ENCODE measurements around the gene KCNK5. TPM values are rescaled to one million over a fixed set of nuclear protein-coding genes. Genes with fewer than 3 reads are reported as not detected.

KCNK5 gene
- total RNA-seq, 1 donor from 2014 or later = 2.6 TPM

GRCh38 chr6:39263303-39264037, 34.2 kb upstream of the KCNK5 start:
- no peak overlapping the region for H3K4me3 ChIP-seq
- H3K27ac ChIP-seq = no peak overlapping the region
- H3K9me3 ChIP-seq = no peaks in the 10 kb centered on the region
- no peaks in the 10 kb centered on the region for H3K36me3 ChIP-seq
- intact Hi-C loops (cut with DNase I) = no loop called here
- no peaks in the 10 kb centered on the region for H3K4me1 ChIP-seq
- H3K27me3 ChIP-seq = no peaks in the 10 kb centered on the region
- no peak for TF ChIP-seq CTCF (IDR thresholded peaks at IDR 0.05)
- DNase-seq (ENCODE audit: low spot score in 2 of 2) = no peak

- no peaks in the 10 kb centered on the region for H3K9me3 ChIP-seq
- no peaks in the 10 kb centered on the region for H3K27me3 ChIP-seq
- DNase-seq (ENCODE audit: low spot score in 2 of 2) = no peak
- no peak overlapping the region for H3K4me3 ChIP-seq
- TF ChIP-seq CTCF (IDR thresholded peaks at IDR 0.05) = no peak
- no peak overlapping the region for H3K27ac ChIP-seq
- no peaks in the 10 kb centered on the region for H3K36me3 ChIP-seq
- H3K4me1 ChIP-seq = no peaks in the 10 kb centered on the region
- intact Hi-C loops (cut with DNase I) = no loop called here
Measured at GRCh38 chr6:39261751-39262150, 32.5 kb upstream of the KCNK5 start.

- Histone ChIP-seq H3K4me1 (no peaks in the 10 kb centered on the region), H3K4me3 (no peak overlapping the region), H3K27ac (no peak overlapping the region), H3K36me3 (no peaks in the 10 kb centered on the region), H3K27me3 (no peaks in the 10 kb centered on the region), H3K9me3 (no peaks in the 10 kb centered on the region)
- no peak for TF ChIP-seq CTCF (IDR thresholded peaks at IDR 0.05)
- DNase-seq (ENCODE audit: low spot score in 2 of 2) = no peak
- intact Hi-C loops (cut with DNase I) = no loop called here
Measured at GRCh38 chr6:39260953-39261352, 31.7 kb upstream of the KCNK5 start.

- H3K9me3 ChIP-seq = no peaks in the 10 kb centered on the region
- no peaks in the 10 kb centered on the region for H3K27me3 ChIP-seq
- no peak overlapping the region for H3K27ac ChIP-seq
- TF ChIP-seq CTCF (IDR thresholded peaks at IDR 0.05) = no peak
- no peaks in the 10 kb centered on the region for H3K36me3 ChIP-seq
- DNase-seq (ENCODE audit: low spot score in 2 of 2) = no peak
- H3K4me3 ChIP-seq = no peak overlapping the region
- intact Hi-C loops (cut with DNase I) = no loop called here
- no peaks in the 10 kb centered on the region for H3K4me1 ChIP-seq
Measured at GRCh38 chr6:39260456-39260855, 31.2 kb upstream of the KCNK5 start.

GRCh38 chr6:39256294-39256940, 27.1 kb upstream of the KCNK5 start:
- Histone ChIP-seq H3K36me3 (no peaks in the 10 kb centered on the region), H3K4me1 (no peaks in the 10 kb centered on the region), H3K9me3 (no peaks in the 10 kb centered on the region), H3K4me3 (no peak overlapping the region), H3K27ac (no peak overlapping the region), H3K27me3 (no peaks in the 10 kb centered on the region)
- no peak for DNase-seq (ENCODE audit: low spot score in 2 of 2)
- no peak for TF ChIP-seq CTCF (IDR thresholded peaks at IDR 0.05)
- intact Hi-C loops (cut with DNase I) = no loop called here
